Activated CD8-positive, alpha-beta T cell treated with anti-CD3 and anti-CD28 coated beads for 36 hours (primary cell): Measurements from ENCODE around the gene BDH2. TPM values are rescaled to one million over a fixed set of nuclear protein-coding genes. Genes with fewer than 3 reads are reported as not detected.

Experiments used
- ATAC-seq: fragments of 200-7000 bp; cut with Tn5 transposase; one replicate; pipeline ENCODE4 v1.10.0; 2021; ENCODE audit warnings: mild to moderate bottlenecking, moderate library complexity
- CTCF ChIA-PET: fragments of 350-600 bp; sonication (Branson Sonifier 250); formaldehyde crosslinking; loops from one replicate; lab custom pipeline; 2021; ENCODE audit warnings: antibody characterized with exemption; lab: Charles Lee
- POLR2A ChIA-PET: fragments of 350-600 bp; sonication (Branson Sonifier 250); formaldehyde crosslinking; loops from one replicate; lab custom pipeline; 2021; ENCODE audit warnings: antibody characterized with exemption; lab: Charles Lee
- DNase-seq: peaks from one replicate; pipeline ENCODE4 v3.0.0-alpha.2; 2020
- H3K27ac Mint-ChIP-seq: one replicate; pipeline ENCODE4 v1.8.0; 2021; ENCODE audit warnings: mild to moderate bottlenecking, mixed read lengths
- H3K27me3 Mint-ChIP-seq: one replicate; pipeline ENCODE4 v1.8.0; 2021; ENCODE audit warnings: mixed read lengths
- H3K36me3 Mint-ChIP-seq: one replicate; pipeline ENCODE4 v1.8.0; 2021; ENCODE audit warnings: low read depth, mixed read lengths
- H3K4me1 Mint-ChIP-seq: one replicate; pipeline ENCODE4 v1.8.0; 2021; ENCODE audit warnings: low read depth, mixed read lengths
- H3K4me3 Mint-ChIP-seq: one replicate; pipeline ENCODE4 v1.8.0; 2021; ENCODE audit warnings: mild to moderate bottlenecking, moderate library complexity, mixed read lengths
- H3K9me3 Mint-ChIP-seq: one replicate; pipeline ENCODE4 v1.8.0; 2021; ENCODE audit warnings: mixed read lengths
- CTCF ChIP-seq: fragments of 200-600 bp; IDR thresholded peaks from one replicate; pipeline ENCODE4 v1.8.0; 2022; ENCODE audit warnings: antibody characterized with exemption, mild to moderate bottlenecking
- intact Hi-C: fragments of 100-400 bp; cut with micrococcal nuclease; formaldehyde crosslinking; loops from one replicate; pipeline ENCODE4 v1.10.0; 2022
- total RNA-seq, 2 experiments: library from RNA; stranded (reverse); gene quantifications; one replicate each; pipeline ENCODE4 v1.2.3, GENCODE V29; 2021

BDH2 gene
- total RNA-seq, 2 experiments from 2014 or later, result 17.0 to 19.4 TPM

GRCh38 chr4:103046416-103047290, 53.0 kb downstream of the BDH2 start:
- DNase-seq (peak; percentile 37), ATAC-seq (peak; percentile 95)
- peaks cover 10% of the 10 kb centered on the region for H3K4me1 Mint-ChIP-seq
- H3K27ac Mint-ChIP-seq, result no peak overlapping the region
- CTCF ChIA-PET, result interaction anchor here (0.5 to 6.8 kb wide), 16 partner anchors 9 to 426 kb away, joined by 3 to 78 read pairs (median 4); partner anchors contain the start of gene BDH2
- TF ChIP-seq CTCF, result peak; percentile 75
- intact Hi-C loops, result loop anchor here (5.0 kb wide), 1 partner anchor 46 kb away; no protein-coding TSS in a partner anchor
- H3K4me3 Mint-ChIP-seq, result no peak overlapping the region
- POLR2A ChIA-PET, result no interaction called here
- H3K27me3 Mint-ChIP-seq, result no peaks in the 10 kb centered on the region
- peaks cover 43% of the 10 kb centered on the region for H3K36me3 Mint-ChIP-seq
- H3K9me3 Mint-ChIP-seq, result no peaks in the 10 kb centered on the region

GRCh38 chr4:103044183-103044582, 55.5 kb downstream of the BDH2 start:
- H3K9me3 Mint-ChIP-seq, result no peaks in the 10 kb centered on the region
- no peak for ATAC-seq
- intact Hi-C loops, result no loop called here
- ChIA-PET POLR2A (interaction anchor here (0.9 to 1.1 kb wide), 2 partner anchors 18 to 24 kb away, joined by 3 to 4 read pairs; partner anchors contain the start of gene SLC9B1), CTCF (interaction anchor here (0.8 to 6.8 kb wide), 8 partner anchors 8 to 238 kb away, joined by 3 to 78 read pairs (median 6); partner anchors contain the start of gene BDH2)
- no peak overlapping the region for H3K4me3 Mint-ChIP-seq
- H3K27ac Mint-ChIP-seq, result no peak overlapping the region
- H3K27me3 Mint-ChIP-seq, result no peaks in the 10 kb centered on the region
- no peak for DNase-seq
- H3K36me3 Mint-ChIP-seq, result peaks cover 37% of the 10 kb centered on the region
- no peaks in the 10 kb centered on the region for H3K4me1 Mint-ChIP-seq
- TF ChIP-seq CTCF, result no peak

- Mint-ChIP-seq H3K27ac (no peak overlapping the region), H3K4me3 (no peak overlapping the region), H3K36me3 (peaks cover 25% of the 10 kb centered on the region), H3K4me1 (peaks cover 4% of the 10 kb centered on the region), H3K9me3 (no peaks in the 10 kb centered on the region), H3K27me3 (no peaks in the 10 kb centered on the region)
- TF ChIP-seq CTCF, result no peak
- ChIA-PET POLR2A (no interaction called here), CTCF (interaction anchor here (0.9 to 2.0 kb wide), 3 partner anchors 53 to 56 kb away, joined by 3 to 6 read pairs (median 3); no protein-coding TSS in a partner anchor)
- no peak for ATAC-seq
- intact Hi-C loops, result no loop called here
- DNase-seq, result no peak
Observed at GRCh38 chr4:103036169-103036568, 63.5 kb downstream of the BDH2 start.

- Mint-ChIP-seq H3K4me3 (no peak overlapping the region), H3K9me3 (no peaks in the 10 kb centered on the region), H3K27ac (no peak overlapping the region), H3K36me3 (peaks cover 28% of the 10 kb centered on the region), H3K27me3 (no peaks in the 10 kb centered on the region), H3K4me1 (peaks cover 4% of the 10 kb centered on the region)
- ATAC-seq (peak; percentile 66), DNase-seq (peak; percentile 19)
- CTCF ChIA-PET, result interaction anchor here (0.9 to 1.4 kb wide), 6 partner anchors 11 to 405 kb away, joined by 3 to 8 read pairs (median 4); no protein-coding TSS in a partner anchor
- intact Hi-C loops, result no loop called here
- TF ChIP-seq CTCF, result peak; percentile 34
- POLR2A ChIA-PET, result interaction anchor here (0.7 kb wide), 1 partner anchor 13 kb away, joined by 4 read pairs; no protein-coding TSS in a partner anchor
Observed at GRCh38 chr4:103032574-103032973, 67.1 kb downstream of the BDH2 start.

- no peaks in the 10 kb centered on the region for H3K27me3 Mint-ChIP-seq
- ATAC-seq, result no peak
- H3K36me3 Mint-ChIP-seq, result peaks cover 17% of the 10 kb centered on the region
- no peaks in the 10 kb centered on the region for H3K9me3 Mint-ChIP-seq
- H3K27ac Mint-ChIP-seq, result no peak overlapping the region
- no peak for TF ChIP-seq CTCF
- peaks cover 8% of the 10 kb centered on the region for H3K4me1 Mint-ChIP-seq
- ChIA-PET CTCF (no interaction called here), POLR2A (no interaction called here)
- intact Hi-C loops, result no loop called here
- DNase-seq, result no peak
- H3K4me3 Mint-ChIP-seq, result no peak overlapping the region
Observed at GRCh38 chr4:103030791-103031190, 68.8 kb downstream of the BDH2 start.
